Panc1 (cell line): Measurements from ENCODE around the gene BLTP1. TPM values are rescaled to one million over a fixed set of nuclear protein-coding genes. Genes with fewer than 3 reads are reported as not detected.

ENCODE experiments used
- ATAC-seq: fragments of 200-7000 bp; cut with Tn5 transposase; 2 replicates; pipeline ENCODE4 v1.9.1; 2020; ENCODE audit warnings: mild to moderate bottlenecking, moderate library complexity
- BruUV-seq: library from RNA; stranded (reverse); fragments of 400-500 nt; replicated peaks from 2 replicates; lab custom pipeline; 2021; lab: Mats Ljungman, UMichigan
- CTCF ChIA-PET: fragments of 300-600 bp; sonication (Branson Sonifier 250); formaldehyde crosslinking; loops from one replicate; lab custom pipeline; 2022; ENCODE audit warnings: antibody characterized with exemption; lab: Charles Lee
- POLR2A ChIA-PET: fragments of 300-600 bp; sonication (Branson Sonifier 250); formaldehyde crosslinking; loops from one replicate; lab custom pipeline; 2022; ENCODE audit warnings: antibody characterized with exemption; lab: Charles Lee
- DNase-seq: peaks from one replicate; pipeline ENCODE4 v3.0.0-alpha.2; 2010; ENCODE audit warnings: low read depth, low spot score
- H3K27ac ChIP-seq: 2 replicates; pipeline ENCODE4 v1.5.1; 2011; ENCODE audit warnings: mild to moderate bottlenecking, low read length, inconsistent platforms
- H3K27me3 ChIP-seq: fragments of 200-500 bp; sonication (Bioruptor generic); 2 replicates; pipeline ENCODE4 v1.6.0; 2014; ENCODE audit warnings: low read length, inconsistent platforms; ENCODE audit not compliant: control insufficient read depth, insufficient read depth
- H3K36me3 ChIP-seq: fragments of 200-500 bp; sonication (Bioruptor generic); 2 replicates; pipeline ENCODE4 v1.5.1; 2014; ENCODE audit warnings: inconsistent platforms, mild to moderate bottlenecking, low read length, moderate library complexity; ENCODE audit not compliant: control insufficient read depth, insufficient read depth
- H3K4me1 ChIP-seq: 2 replicates; pipeline ENCODE4 v1.5.1; 2011; ENCODE audit warnings: inconsistent platforms, mild to moderate bottlenecking, low read length, moderate library complexity; ENCODE audit not compliant: control insufficient read depth, insufficient read depth
- H3K4me3 ChIP-seq, 2 experiments: 2 replicates each; pipeline ENCODE4 v1.5.1; 2011 to 2012; ENCODE audit warnings: low read depth in 2 of 2, low read length in 2 of 2, mild to moderate bottlenecking in 2 of 2, inconsistent platforms in 1 of 2, moderate library complexity in 1 of 2
- H3K9me3 ChIP-seq: fragments of 200-500 bp; sonication (Bioruptor generic); 2 replicates; pipeline ENCODE4 v1.5.1; 2014; ENCODE audit warnings: low read depth, mild to moderate bottlenecking, inconsistent platforms, low read length, moderate library complexity; ENCODE audit not compliant: control insufficient read depth, insufficient read depth
- POLR2AphosphoS5 ChIP-seq: IDR thresholded peaks from 2 replicates; pipeline ENCODE4 v1.6.1; 2012; ENCODE audit warnings: mild to moderate bottlenecking, low read depth, low read length, moderate library complexity
- SIN3A ChIP-seq: IDR thresholded peaks from 2 replicates; pipeline ENCODE4 v1.6.1; 2012; ENCODE audit warnings: low read depth, mild to moderate bottlenecking, low read length, moderate library complexity, borderline replicate concordance; ENCODE audit not compliant: insufficient read depth
- TCF7L2 ChIP-seq: IDR thresholded peaks from 2 replicates; pipeline ENCODE4 v1.6.1; 2011; ENCODE audit warnings: mild to moderate bottlenecking, low read depth, low read length, inconsistent platforms
- in situ Hi-C: cut with HindIII; loops from 2 replicates; pipeline ENCODE4 v1.10.0; 2016; ENCODE audit warnings: low sequenced_read_pairs, low pct_unique_long_range_greater_than_20kb
- intact Hi-C: fragments of 100-400 bp; cut with micrococcal nuclease; formaldehyde crosslinking; loops from one replicate; pipeline ENCODE4 v1.10.0; 2022; ENCODE audit not compliant: unreplicated experiment
- total RNA-seq: library from RNA; stranded (reverse); gene quantifications from one replicate; pipeline ENCODE4 v1.2.1, GENCODE V29; 2021; ENCODE audit not compliant: unreplicated experiment
- TF ChIP-seq, protein P1 (sequence below): fragments of 450-650 bp; IDR thresholded peaks from 2 replicates; pipeline ENCODE4 v1.5.1; 2017; ENCODE audit warnings: mild to moderate bottlenecking
- TF ChIP-seq, protein P2 (sequence below), 2 experiments: IDR thresholded peaks; 2 replicates each; pipeline ENCODE4 v1.6.1; 2011 to 2012; ENCODE audit warnings: low read depth in 2 of 2, control low read depth in 1 of 2, low read length in 1 of 2, mild to moderate bottlenecking in 1 of 2, moderate library complexity in 1 of 2; ENCODE audit not compliant: insufficient read depth in 1 of 2

Gene BLTP1
- total RNA-seq, 1 experiment from 2014 or later = 24.5 TPM

DNA sequence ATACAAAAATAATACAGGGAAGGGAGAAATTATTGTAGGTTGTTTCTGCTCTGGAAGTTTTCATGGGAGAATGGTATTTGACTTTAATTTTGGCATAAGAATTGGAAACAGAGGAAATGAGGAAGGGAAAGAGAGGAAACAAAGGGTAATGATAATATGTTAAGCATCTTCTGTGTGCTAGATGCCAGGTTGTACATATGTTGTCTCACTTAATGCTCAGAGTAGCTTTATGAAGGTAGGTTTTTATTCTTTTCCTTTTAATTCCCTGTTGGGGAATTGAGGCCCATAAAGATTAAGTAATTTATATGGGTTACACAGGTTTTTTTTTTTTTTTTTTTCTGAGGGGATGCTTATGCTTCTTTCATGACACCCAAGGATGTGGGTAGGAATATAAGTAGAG, 19.2 kb downstream of the BLTP1 start:
- Histone ChIP-seq H3K4me3 (no peak overlapping the region), H3K36me3 (no peaks in the 10 kb centered on the region), H3K4me1 (no peaks in the 10 kb centered on the region), H3K27me3 (no peaks in the 10 kb centered on the region), H3K9me3 (no peaks in the 10 kb centered on the region), H3K27ac (no peak overlapping the region)
- POLR2A ChIA-PET = no interaction called here
- in situ Hi-C loops (no loop called here), intact Hi-C loops (no loop called here)
- BruUV-seq = no TSS peak
- ATAC-seq = no peak
- DNase-seq = no peak
- CTCF ChIA-PET = no interaction called here
- TF ChIP-seq, protein P1, sequence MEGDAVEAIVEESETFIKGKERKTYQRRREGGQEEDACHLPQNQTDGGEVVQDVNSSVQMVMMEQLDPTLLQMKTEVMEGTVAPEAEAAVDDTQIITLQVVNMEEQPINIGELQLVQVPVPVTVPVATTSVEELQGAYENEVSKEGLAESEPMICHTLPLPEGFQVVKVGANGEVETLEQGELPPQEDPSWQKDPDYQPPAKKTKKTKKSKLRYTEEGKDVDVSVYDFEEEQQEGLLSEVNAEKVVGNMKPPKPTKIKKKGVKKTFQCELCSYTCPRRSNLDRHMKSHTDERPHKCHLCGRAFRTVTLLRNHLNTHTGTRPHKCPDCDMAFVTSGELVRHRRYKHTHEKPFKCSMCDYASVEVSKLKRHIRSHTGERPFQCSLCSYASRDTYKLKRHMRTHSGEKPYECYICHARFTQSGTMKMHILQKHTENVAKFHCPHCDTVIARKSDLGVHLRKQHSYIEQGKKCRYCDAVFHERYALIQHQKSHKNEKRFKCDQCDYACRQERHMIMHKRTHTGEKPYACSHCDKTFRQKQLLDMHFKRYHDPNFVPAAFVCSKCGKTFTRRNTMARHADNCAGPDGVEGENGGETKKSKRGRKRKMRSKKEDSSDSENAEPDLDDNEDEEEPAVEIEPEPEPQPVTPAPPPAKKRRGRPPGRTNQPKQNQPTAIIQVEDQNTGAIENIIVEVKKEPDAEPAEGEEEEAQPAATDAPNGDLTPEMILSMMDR = no peak
- TF ChIP-seq SIN3A (no peak), TCF7L2 (no peak), POLR2AphosphoS5 (no peak)
- TF ChIP-seq, protein P2, sequence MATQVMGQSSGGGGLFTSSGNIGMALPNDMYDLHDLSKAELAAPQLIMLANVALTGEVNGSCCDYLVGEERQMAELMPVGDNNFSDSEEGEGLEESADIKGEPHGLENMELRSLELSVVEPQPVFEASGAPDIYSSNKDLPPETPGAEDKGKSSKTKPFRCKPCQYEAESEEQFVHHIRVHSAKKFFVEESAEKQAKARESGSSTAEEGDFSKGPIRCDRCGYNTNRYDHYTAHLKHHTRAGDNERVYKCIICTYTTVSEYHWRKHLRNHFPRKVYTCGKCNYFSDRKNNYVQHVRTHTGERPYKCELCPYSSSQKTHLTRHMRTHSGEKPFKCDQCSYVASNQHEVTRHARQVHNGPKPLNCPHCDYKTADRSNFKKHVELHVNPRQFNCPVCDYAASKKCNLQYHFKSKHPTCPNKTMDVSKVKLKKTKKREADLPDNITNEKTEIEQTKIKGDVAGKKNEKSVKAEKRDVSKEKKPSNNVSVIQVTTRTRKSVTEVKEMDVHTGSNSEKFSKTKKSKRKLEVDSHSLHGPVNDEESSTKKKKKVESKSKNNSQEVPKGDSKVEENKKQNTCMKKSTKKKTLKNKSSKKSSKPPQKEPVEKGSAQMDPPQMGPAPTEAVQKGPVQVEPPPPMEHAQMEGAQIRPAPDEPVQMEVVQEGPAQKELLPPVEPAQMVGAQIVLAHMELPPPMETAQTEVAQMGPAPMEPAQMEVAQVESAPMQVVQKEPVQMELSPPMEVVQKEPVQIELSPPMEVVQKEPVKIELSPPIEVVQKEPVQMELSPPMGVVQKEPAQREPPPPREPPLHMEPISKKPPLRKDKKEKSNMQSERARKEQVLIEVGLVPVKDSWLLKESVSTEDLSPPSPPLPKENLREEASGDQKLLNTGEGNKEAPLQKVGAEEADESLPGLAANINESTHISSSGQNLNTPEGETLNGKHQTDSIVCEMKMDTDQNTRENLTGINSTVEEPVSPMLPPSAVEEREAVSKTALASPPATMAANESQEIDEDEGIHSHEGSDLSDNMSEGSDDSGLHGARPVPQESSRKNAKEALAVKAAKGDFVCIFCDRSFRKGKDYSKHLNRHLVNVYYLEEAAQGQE (IDR thresholded peaks at IDR 0.05; ENCODE audit: insufficient read depth in 1 of 2, low read depth in 2 of 2, low read length in 1 of 2) = no peak

DNA sequence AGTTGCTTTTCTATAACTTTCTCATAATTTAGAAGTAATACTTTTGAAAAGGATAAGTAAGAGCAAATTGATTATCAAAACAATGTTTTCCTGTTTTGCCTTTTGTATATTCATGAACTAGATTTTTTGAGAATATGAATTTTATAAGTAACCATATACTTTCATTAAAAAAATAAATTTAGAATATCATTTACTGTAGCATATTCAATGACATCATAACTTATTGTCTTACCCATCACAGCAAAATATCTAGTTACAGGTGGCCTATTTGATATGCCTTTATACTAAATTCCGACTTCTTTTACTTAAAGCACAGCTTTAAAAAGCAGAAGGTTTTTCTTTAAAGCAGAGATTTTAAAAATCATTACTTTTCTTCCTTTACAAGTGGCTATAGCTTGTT, 20.1 kb downstream of the BLTP1 start:
- Histone ChIP-seq H3K9me3 (no peaks in the 10 kb centered on the region), H3K36me3 (no peaks in the 10 kb centered on the region), H3K27me3 (no peaks in the 10 kb centered on the region), H3K27ac (no peak overlapping the region), H3K4me1 (no peaks in the 10 kb centered on the region), H3K4me3 (no peak overlapping the region)
- CTCF ChIA-PET = no interaction called here
- no peak for DNase-seq
- POLR2A ChIA-PET = interaction anchor here (0.7 kb wide), 1 partner anchor 178 kb away, joined by 4 read pairs; no protein-coding TSS in a partner anchor
- intact Hi-C loops (no loop called here), in situ Hi-C loops (no loop called here)
- BruUV-seq = no TSS peak
- no peak for TF ChIP-seq POLR2AphosphoS5
- no peak for TF ChIP-seq TCF7L2
- no peak for ATAC-seq

DNA sequence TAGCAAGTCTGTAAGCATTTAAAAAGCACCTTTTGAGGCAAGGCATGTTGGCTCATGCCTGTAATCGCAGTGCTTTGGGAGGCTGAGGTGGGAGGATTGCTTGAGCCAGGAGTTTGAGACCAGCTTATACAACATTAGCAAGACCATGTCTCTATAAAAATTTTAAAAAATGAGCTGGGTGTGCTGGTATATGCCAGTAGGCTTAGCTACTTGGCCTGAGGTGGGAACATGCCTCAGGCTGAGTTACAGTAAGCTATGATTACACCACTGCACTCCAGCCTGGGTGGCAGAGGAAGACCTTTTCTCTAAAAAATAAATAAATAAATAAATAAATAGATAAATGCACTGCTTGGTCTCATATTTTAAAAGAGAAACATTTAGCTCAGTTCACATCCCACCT, 26.8 kb downstream of the BLTP1 start:
- H3K9me3 ChIP-seq = no peaks in the 10 kb centered on the region
- in situ Hi-C loops (no loop called here), intact Hi-C loops (no loop called here)
- BruUV-seq = no TSS peak
- TF ChIP-seq TCF7L2 (no peak), SIN3A (no peak), POLR2AphosphoS5 (no peak)
- TF ChIP-seq, protein P1 = no peak
- TF ChIP-seq, protein P2 (IDR thresholded peaks at IDR 0.05; ENCODE audit: insufficient read depth in 1 of 2, low read depth in 2 of 2, low read length in 1 of 2) = no peak
- H3K27me3 ChIP-seq = no peaks in the 10 kb centered on the region
- H3K27ac ChIP-seq = no peak overlapping the region
- H3K4me3 ChIP-seq = no peak overlapping the region
- no peak for ATAC-seq
- POLR2A ChIA-PET = interaction anchor here (0.6 kb wide), 1 partner anchor 9 kb away, joined by 4 read pairs; no protein-coding TSS in a partner anchor
- H3K4me1 ChIP-seq = no peaks in the 10 kb centered on the region
- CTCF ChIA-PET = no interaction called here
- H3K36me3 ChIP-seq = no peaks in the 10 kb centered on the region
- DNase-seq = no peak
